ENCODE results near the gene SLCO1B3. TPM values are rescaled to one million over a fixed set of nuclear protein-coding genes. Genes with fewer than 3 reads are reported as not detected.

The SLCO1B3 gene
- total RNA-seq: not detected in 2 replicates

GRCh38 chr12:20810487-20810886, at the start of gene SLCO1B3:
Gene SLCO1B3 (plus strand): TSS chr12:20810705. CDS start chr12:20815739, 5,034 bp downstream.

Other genes with a start within 250 kb of the SLCO1B3 start
- gene SLCO1C1, start 115.4 kb upstream of the SLCO1B3 start, total RNA-seq: under 0.01 TPM in 1 of 2 replicates, not detected in the other

All from pericardium fibroblast (primary cell).